ENCODE results near the gene YPEL2.
A peak's percentile ranks its signal among the peaks of the same experiment; 100 is the strongest.

The YPEL2 gene

DNA sequence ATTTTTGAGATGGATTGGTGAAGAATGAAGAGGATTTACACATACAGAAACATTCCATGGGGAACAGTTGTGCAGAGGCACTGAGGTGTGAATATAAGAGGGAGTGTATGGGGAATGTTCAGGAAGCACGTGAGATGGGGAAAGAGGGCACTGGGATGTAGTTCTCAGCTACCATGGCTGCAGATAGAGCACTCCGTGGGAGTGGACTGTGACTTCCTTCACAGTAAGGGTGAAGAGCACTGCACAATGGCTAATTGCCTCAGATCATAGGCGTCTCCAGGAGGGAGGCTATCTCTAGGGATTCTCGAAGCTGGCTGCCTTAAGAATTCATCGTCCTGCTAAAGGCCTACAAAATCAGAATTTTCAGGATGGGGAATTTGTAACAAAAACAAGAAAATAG lies 7.0 kb downstream of the YPEL2 start:
- Histone ChIP-seq H3K9me3 (ENCODE audit: control insufficient read depth, low read length) (no peaks in the 10 kb centered on the region), H3K4me2 (ENCODE audit: low read length) (no peak overlapping the region), H3K27me3 (ENCODE audit: control insufficient read depth, insufficient read depth, low read length) (no peaks in the 10 kb centered on the region), H3K79me2 (peaks cover 91% of the 10 kb centered on the region), H3K9ac (no peak overlapping the region), H3K4me3 (ENCODE audit: low read depth, low read length) (no peak overlapping the region), H2AFZ (no peak overlapping the region), H3K36me3 (ENCODE audit: control insufficient read depth, insufficient read depth, low read length) (no peaks in the 10 kb centered on the region), H3K4me1 (peaks cover 47% of the 10 kb centered on the region), H3K27ac (no peak overlapping the region)
- TF ChIP-seq, protein P1, sequence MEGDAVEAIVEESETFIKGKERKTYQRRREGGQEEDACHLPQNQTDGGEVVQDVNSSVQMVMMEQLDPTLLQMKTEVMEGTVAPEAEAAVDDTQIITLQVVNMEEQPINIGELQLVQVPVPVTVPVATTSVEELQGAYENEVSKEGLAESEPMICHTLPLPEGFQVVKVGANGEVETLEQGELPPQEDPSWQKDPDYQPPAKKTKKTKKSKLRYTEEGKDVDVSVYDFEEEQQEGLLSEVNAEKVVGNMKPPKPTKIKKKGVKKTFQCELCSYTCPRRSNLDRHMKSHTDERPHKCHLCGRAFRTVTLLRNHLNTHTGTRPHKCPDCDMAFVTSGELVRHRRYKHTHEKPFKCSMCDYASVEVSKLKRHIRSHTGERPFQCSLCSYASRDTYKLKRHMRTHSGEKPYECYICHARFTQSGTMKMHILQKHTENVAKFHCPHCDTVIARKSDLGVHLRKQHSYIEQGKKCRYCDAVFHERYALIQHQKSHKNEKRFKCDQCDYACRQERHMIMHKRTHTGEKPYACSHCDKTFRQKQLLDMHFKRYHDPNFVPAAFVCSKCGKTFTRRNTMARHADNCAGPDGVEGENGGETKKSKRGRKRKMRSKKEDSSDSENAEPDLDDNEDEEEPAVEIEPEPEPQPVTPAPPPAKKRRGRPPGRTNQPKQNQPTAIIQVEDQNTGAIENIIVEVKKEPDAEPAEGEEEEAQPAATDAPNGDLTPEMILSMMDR (IDR thresholded peaks at IDR 0.05), result no peak

DNA sequence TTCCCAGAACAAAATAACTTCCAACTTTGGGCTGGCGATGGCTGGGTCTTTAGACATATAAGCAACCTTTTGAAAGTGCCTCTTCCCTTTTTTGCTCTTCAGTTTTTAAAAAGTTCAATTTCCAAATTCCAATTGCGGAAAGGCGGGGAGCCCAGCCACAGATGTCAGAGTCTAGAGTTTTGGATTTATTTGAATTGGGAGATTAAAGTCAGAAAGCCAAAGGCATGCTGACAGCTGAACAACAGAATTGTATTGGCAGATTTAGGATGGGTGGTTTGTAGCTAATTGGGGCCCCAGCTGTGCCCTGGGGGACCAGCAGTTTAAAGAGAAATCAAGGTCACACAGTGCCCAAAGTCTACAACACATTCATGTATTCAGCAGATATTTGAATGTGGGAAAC lies 10.5 kb downstream of the YPEL2 start:
- Histone ChIP-seq H2AFZ (no peak overlapping the region), H3K4me3 (ENCODE audit: low read depth, low read length) (no peak overlapping the region)

GRCh38 chr17:59342681-59343131 lies 11.3 kb downstream of the YPEL2 start:
- Histone ChIP-seq H2AFZ (no peak overlapping the region), H3K9ac (no peak overlapping the region), H3K79me2 (peaks cover 97% of the 10 kb centered on the region), H3K4me3 (ENCODE audit: low read depth, low read length) (no peak overlapping the region), H3K27ac (peak overlapping the region; percentile 40), H3K4me1 (peaks cover 68% of the 10 kb centered on the region), H3K4me2 (ENCODE audit: low read length) (peak overlapping the region; percentile 18), H3K9me3 (ENCODE audit: control insufficient read depth, low read length) (no peaks in the 10 kb centered on the region), H3K36me3 (ENCODE audit: control insufficient read depth, insufficient read depth, low read length) (no peaks in the 10 kb centered on the region), H3K27me3 (ENCODE audit: control insufficient read depth, insufficient read depth, low read length) (no peaks in the 10 kb centered on the region)
- TF ChIP-seq, protein P1 (IDR thresholded peaks at IDR 0.05), result no peak

More for the DNA sequence above, 10.5 kb downstream of the YPEL2 start:
- no peaks in the 10 kb centered on the region for H3K27me3 ChIP-seq (ENCODE audit: control insufficient read depth, insufficient read depth, low read length)
- TF ChIP-seq, protein P1 (IDR thresholded peaks at IDR 0.05), result no peak
- H3K27ac ChIP-seq, result peak overlapping the region; percentile 40
- peaks cover 94% of the 10 kb centered on the region for H3K79me2 ChIP-seq
- peak overlapping the region; percentile 1 for H3K4me2 ChIP-seq (ENCODE audit: low read length)
- no peaks in the 10 kb centered on the region for H3K36me3 ChIP-seq (ENCODE audit: control insufficient read depth, insufficient read depth, low read length)
- peaks cover 63% of the 10 kb centered on the region for H3K4me1 ChIP-seq
- no peaks in the 10 kb centered on the region for H3K9me3 ChIP-seq (ENCODE audit: control insufficient read depth, low read length)
- H3K9ac ChIP-seq, result no peak overlapping the region

DNA sequence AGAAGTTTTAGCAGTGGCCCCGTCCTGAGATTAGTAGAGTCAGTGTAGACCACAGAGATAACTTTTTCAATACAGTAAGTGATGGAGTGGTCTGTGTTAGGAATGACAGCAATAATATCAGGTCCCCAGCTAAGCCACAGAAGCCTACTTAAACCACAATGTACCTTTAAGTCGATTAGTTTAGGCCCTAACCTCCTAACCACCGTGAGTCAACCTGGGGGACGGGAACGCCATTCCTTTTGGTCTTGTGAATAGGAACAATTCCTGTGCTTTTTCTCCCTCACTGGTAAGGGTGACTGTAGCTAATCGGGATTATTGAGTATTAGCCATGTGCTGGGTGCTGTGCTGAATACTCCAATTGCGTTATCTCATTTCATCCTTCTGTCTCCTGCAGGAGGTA lies 14.0 kb downstream of the YPEL2 start:
- H3K79me2 ChIP-seq, result peaks cover 92% of the 10 kb centered on the region
- H3K9ac ChIP-seq, result no peak overlapping the region
- no peaks in the 10 kb centered on the region for H3K9me3 ChIP-seq (ENCODE audit: control insufficient read depth, low read length)
- H2AFZ ChIP-seq, result no peak overlapping the region
- H3K4me3 ChIP-seq (ENCODE audit: low read depth, low read length), result no peak overlapping the region
- peak overlapping the region; percentile 3 for H3K27ac ChIP-seq
- H3K4me2 ChIP-seq (ENCODE audit: low read length), result no peak overlapping the region
- H3K4me1 ChIP-seq, result peaks cover 78% of the 10 kb centered on the region
- no peaks in the 10 kb centered on the region for H3K36me3 ChIP-seq (ENCODE audit: control insufficient read depth, insufficient read depth, low read length)
- H3K27me3 ChIP-seq (ENCODE audit: control insufficient read depth, insufficient read depth, low read length), result no peaks in the 10 kb centered on the region
- TF ChIP-seq, protein P1 (IDR thresholded peaks at IDR 0.05), result no peak

DNA sequence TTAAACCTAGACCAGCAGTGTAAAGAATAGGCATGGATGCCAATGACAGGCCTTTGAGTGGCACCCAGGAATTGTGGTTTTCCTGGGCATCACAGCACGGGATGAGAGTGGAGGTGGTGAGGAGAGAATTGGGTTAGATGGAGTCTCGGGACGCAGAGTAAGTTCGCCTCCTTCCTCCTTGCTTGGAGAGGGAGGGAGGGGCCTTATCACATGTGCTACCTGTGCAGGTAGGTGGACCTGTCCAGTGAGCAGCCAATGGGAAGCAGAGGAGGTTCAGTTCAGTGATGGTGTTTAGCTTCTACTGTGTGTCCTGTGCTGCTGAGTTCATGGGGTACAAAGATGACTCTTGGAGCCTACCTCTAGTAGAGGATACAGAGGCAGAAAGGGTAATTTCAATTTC lies 14.9 kb downstream of the YPEL2 start:
- H3K9ac ChIP-seq, result no peak overlapping the region
- peak overlapping the region; percentile 3 for H3K27ac ChIP-seq
- H3K27me3 ChIP-seq (ENCODE audit: control insufficient read depth, insufficient read depth, low read length), result no peaks in the 10 kb centered on the region
- no peak overlapping the region for H2AFZ ChIP-seq
- TF ChIP-seq, protein P1 (IDR thresholded peaks at IDR 0.05), result no peak
- H3K4me3 ChIP-seq (ENCODE audit: low read depth, low read length), result no peak overlapping the region
- H3K79me2 ChIP-seq, result peaks cover 92% of the 10 kb centered on the region
- no peaks in the 10 kb centered on the region for H3K36me3 ChIP-seq (ENCODE audit: control insufficient read depth, insufficient read depth, low read length)
- no peak overlapping the region for H3K4me2 ChIP-seq (ENCODE audit: low read length)
- peaks cover 77% of the 10 kb centered on the region for H3K4me1 ChIP-seq
- H3K9me3 ChIP-seq (ENCODE audit: control insufficient read depth, low read length), result no peaks in the 10 kb centered on the region

Data from parathyroid adenoma (tissue), 2 donors.